Endothelial cell of hepatic sinusoid (primary cell): ENCODE results near the gene DNAJC24.

Experiments used
- in situ Hi-C: cut with HindIII; loops from 2 replicates; pipeline ENCODE4 v1.10.0; 2017; ENCODE audit warnings: low sequenced_read_pairs

DNAJC24 gene

DNA sequence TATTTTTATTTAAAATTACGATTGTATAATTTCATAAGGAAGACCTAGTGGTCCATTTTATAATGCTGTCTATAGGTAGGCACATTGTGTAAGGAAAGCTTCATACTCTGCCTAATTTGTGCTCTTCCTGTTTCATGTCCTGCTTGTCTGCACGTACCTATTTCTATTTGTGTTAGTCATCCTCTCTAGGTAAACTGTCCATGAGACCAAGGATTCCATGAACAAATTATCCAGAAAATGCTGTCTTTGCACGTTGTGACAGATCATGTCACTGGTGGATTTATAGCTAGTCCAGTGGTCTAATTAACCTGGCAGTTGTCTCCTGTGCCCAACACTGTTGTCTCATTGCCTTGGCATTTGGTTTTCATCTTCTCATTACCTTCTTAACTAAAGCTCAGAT is 44.7 kb downstream of the DNAJC24 start:
- in situ Hi-C loops, result no loop called here

DNA sequence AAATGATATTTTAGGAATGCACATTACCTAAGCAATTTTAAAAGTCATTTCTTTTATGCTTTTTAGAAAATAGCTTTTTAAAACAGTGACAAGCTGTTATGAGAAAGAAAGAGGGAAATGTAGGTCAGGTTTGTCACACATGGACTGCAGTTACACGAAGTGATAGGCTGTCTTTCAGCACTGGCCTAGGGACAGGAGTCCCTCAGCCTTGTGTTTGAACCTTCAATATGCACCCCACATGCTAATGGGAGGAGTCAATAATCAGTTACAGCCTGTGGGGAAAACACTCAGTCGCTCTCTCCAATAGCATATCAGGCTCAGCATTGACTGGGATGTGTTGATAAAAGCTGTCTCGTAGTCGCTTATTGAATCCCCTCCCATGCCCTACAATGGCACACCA is 45.8 kb downstream of the DNAJC24 start:
- in situ Hi-C loops, result no loop called here

DNA sequence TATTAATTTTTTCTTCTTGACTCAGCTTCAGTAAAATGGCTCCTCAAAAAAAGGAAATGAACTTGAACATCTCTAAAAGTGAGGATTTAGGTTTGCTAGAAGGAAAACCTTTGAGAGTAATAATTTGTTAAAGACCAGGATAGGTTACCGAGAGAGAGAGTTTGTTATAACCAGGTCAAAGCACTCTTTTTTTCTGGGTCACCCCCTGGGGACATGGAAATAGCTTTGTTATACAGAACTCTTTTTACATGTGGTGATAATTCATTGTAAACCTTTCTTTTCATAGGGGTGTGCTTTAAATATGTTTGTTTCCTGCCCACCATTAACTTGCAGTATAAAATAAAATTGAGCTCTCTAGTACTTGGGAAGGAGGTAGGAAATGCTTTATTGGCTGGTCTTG is 47.7 kb downstream of the DNAJC24 start:
- in situ Hi-C loops, result no loop called here

GRCh38 chr11:31417816-31418215 is 48.2 kb downstream of the DNAJC24 start:
- in situ Hi-C loops, result no loop called here

GRCh38 chr11:31419138-31419537 is 49.5 kb downstream of the DNAJC24 start:
- in situ Hi-C loops, result no loop called here

DNA sequence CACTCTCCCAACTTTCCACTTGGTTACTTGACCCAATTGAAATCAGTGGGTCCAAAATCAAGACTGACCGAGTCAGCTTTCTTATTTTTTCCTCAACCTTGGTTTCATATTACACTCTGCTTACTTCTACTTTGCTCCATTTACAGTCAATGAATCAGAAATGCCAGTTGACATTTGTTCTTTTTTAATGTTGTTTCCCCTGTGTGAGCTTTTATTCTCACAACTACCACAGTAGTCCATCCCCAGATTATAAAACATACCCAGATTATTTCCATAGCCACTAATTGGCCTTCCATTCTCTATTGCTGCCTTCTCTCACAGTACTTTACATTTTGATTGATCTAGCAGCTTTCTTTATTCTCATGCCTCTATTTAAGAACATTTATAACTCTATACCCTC is 50.0 kb downstream of the DNAJC24 start:
- in situ Hi-C loops, result no loop called here

- in situ Hi-C loops, result no loop called here
These were observed 52.2 kb downstream of the DNAJC24 start for GRCh38 chr11:31421820-31422219.

DNA sequence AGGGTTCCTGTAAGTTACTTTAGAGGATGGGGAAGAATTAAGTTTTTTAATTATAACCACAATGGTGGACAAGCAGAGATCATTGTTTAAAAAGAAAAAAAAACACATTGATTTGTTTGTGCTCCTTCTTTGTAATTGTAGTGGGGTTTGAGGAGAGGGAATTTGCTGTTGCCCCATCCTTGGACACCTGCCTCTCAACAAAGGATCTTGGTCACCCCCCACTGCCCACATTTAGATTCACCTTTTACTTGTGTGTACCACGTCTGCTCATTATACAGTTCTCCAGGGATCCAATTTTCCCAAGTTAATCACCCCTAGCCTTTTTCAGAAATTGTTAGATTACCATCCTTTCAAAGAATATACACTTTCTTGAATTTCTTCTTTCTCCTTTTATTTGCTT is 53.0 kb downstream of the DNAJC24 start:
- in situ Hi-C loops, result no loop called here

DNA sequence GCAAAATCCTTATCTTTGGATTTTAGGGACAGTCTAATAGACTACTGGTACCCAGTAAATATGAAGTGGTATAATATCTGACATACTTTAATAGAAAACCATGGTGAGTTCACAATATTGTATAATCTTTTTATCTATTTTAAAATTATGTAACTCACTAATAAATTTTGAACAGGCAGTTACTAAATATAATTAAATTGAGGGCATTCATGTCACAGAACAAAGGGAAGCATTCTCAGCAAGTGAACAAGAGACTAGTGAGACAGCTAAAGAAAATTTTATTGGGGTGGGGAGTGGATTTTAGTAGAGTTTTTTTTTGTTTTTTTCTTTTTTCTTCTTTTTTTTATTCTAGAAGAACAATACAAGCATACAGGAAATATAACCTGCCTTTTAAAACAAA is 55.0 kb downstream of the DNAJC24 start:
- in situ Hi-C loops, result no loop called here

- in situ Hi-C loops, result no loop called here
These were observed 64.2 kb downstream of the DNAJC24 start for GRCh38 chr11:31433851-31434250.

GRCh38 chr11:31437742-31438435 is 68.2 kb downstream of the DNAJC24 start:
- in situ Hi-C loops, result no loop called here

- in situ Hi-C loops, result no loop called here
These were observed 71.6 kb downstream of the DNAJC24 start for GRCh38 chr11:31441296-31441695.

- in situ Hi-C loops, result no loop called here
These were observed 72.4 kb downstream of the DNAJC24 start for GRCh38 chr11:31442086-31442485.

DNA sequence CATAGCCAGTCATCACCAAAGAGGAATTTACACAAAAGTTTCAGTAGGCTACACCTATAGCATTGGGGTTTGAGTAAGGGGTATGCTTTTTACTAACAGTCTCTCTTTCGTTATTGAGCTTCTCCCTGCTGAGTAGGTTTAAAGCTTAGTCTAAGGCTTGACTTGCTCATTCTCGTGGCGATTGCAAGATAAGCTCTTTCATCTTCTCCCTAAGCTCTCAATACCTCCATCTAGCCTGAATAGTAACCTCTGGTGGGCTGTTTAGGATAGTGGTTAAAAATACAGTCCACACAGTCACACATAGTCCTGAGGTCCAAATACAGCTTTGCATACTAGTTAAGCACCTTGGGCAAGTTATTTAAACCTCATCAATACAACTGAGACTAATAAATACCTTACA is 74.1 kb downstream of the DNAJC24 start:
- in situ Hi-C loops, result no loop called here

DNA sequence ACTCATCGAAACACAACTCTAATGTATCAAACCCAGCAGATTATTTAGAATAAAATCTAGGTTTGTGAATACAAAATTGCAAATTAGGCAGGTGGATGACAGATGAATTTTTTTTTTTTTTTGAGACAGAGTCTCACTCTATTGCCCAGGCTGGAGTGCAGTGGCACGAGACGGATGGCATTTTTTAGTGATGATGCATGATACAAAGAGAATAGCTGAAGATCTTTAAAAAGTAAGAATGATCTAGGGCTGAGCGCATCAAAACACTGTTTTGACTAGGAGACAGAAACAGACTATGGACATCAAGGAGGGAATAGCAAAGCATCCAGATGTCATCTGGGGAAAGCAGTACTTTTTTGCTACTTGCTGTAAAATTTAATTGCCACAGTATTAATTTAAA is 76.0 kb downstream of the DNAJC24 start:
- in situ Hi-C loops, result no loop called here

- in situ Hi-C loops, result no loop called here
These were observed 79.4 kb downstream of the DNAJC24 start for GRCh38 chr11:31449040-31449439.

DNA sequence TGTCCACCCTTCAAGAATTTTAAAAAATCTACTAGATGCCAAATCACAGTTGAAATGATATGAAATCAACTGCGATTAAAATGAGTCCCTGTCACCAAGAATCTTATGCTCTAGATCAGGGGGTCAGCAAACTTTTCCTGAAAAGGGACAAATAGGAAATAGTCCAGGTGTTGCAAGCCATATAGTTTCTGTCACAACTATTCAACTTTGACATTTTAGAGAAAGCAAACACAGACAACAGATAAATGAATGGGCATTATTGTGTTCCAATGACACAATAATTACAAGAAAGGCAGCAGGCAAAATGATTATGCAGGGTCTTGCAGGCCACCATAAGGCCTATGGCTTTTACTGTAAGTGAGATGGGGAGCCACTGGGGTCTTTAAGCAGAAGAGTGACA is 81.2 kb downstream of the DNAJC24 start:
- in situ Hi-C loops, result no loop called here

GRCh38 chr11:31455177-31455576 is 85.5 kb downstream of the DNAJC24 start:
- in situ Hi-C loops, result no loop called here

GRCh38 chr11:31464436-31464835 is 94.8 kb downstream of the DNAJC24 start:
- in situ Hi-C loops, result no loop called here

DNA sequence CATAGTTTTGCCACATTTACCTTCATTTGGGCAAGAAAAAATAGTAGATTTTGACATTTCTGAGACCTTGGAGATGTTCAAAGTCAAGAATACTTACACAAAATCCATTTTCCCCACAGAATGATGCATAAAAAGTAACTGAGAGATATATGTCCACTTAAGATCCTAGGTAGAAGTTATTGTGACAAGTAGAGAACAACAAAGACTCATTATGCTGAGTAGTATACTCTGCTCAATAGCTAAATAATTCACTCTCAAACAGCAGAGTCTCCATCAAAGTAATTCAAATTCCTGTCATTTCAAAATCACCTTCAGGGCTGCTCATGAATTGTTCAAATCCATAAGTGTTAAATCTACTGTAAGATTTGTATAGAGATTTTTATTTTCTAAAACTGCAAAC is 104.4 kb downstream of the DNAJC24 start:
- in situ Hi-C loops, result no loop called here

DNA sequence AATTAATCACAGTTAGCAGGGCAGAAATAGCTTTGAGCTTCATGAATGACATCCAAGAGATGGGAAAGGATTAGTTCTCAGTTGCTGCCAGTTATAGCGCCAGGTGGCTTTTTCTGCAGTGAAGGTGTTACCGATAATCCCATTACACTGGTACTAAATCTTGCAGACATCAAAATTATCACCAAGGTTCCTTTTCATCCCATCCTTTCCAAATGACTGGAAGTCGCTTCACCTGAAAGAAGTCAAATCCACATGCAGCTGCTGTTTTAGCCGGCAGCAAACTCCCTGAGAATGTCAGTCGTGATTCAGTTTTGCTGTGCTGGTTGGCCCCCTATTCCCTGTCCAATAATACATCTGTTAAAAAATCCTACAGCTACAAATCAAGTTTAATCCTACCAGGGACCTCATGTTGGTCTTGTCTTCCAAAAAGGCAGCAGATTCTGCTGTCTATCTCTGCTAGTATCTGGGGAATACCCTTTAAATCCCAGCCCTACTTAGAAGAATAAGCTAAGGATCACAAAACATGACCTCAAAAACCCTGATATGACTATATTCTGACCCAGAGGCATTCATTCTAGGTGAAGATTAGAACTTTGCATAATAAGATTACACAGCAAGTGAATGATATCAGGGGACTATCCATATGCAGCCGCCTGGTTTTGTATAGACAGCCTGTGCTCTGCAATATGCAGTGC is 108.0 kb downstream of the DNAJC24 start:
- in situ Hi-C loops, result no loop called here

- in situ Hi-C loops, result no loop called here
These were observed 108.5 kb downstream of the DNAJC24 start for GRCh38 chr11:31478223-31478590.

DNA sequence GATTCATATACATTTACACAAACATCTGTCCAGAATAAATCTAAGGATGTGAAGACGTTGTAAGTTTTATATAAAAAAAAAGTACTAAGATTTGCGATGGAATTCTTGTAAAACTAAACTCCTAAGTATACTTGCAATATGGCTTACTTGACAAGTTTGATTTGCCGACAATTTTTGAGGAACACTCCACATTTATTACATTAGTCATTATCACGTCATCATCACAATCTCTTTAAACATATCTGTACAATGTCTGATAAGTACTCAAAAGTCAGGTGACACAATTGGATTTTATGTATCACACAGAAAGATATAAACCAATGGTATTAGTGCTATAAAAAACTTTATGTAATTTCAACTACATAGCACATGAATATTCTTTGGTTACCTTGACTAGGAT is 109.4 kb downstream of the DNAJC24 start:
- in situ Hi-C loops, result no loop called here
